Fibroblast of skin of abdomen (primary cell): Measurements from ENCODE around the gene PMEL.

Source experiments
- DNase-seq: peaks from one replicate; pipeline ENCODE4 v3.0.0-alpha.2; 2013

The PMEL gene

DNA sequence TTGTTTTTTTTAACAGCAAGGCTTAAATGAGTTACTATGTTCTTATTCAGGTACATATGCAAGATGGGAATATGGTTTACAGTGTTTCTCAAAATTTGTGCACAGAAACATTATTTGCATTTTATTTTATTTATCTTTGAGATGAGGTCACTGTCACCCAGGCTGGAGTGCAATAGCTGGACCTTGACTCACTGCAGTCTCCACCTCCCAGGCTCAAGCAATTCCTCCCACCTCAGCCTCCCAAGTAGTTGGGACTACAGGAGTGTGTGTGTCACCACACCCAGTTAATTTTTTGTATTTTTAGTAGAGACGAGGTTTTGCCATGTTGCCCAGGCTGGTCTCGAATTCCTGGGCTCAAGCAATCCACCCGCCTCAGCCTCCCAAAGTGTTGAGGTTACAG lies 46.8 kb downstream of the PMEL start:
- peak; percentile 28 for DNase-seq

DNA sequence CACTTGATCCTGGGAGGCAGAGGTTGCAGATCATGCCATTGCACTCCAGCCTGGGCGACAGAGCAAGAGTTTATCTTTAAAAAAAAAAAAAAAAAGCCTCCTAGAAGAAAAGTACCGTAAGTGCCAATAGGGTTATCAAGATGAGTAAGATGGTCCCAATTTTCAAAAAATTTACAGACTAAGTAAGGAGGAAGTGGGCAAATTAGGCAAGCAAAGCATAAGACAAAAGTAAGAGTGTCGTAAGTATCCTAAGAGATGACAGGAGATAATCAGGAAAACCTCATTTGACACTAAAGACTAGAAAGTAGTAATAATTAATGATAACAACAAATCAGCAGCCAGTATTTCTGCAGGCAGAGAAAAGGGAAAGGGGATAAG lies 50.4 kb downstream of the PMEL start:
- DNase-seq: no peak

DNA sequence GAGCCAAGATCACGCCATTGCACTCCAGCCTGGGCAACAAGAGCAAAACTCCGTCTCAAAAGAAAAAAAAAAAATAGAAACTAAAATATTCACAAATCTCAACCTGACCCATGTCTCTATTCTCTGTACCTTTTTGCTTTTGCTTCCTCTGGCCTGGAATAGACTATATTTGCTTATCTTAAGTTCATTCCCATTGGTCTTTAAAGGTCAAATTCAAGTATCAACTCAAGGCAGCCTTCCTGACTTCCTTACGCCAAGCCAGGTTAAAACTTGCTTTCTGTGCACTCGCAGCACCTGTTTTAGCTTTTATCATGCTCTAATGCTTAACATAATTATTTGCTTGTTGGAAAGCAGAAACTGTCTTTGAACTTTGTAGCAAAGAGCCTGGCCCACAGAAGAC lies 52.9 kb downstream of the PMEL start:
- DNase-seq: no peak

DNA sequence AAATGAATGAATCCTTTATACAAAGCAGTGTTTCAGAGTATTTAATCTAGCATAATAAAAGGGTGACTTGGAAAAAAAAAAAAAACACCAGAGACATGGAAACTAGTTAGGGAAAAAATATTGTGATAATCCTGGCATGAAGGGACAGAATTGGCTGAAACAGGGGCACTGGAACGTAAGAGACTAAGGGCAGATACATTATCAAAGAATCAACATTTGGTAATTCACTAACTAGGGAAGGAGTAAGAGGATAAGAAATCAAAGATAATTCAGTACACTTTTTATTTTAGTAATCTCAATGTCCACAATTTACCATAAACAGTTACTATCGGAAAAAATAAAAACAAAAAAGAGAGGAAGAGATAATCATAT lies 56.3 kb downstream of the PMEL start:
- DNase-seq: no peak

DNA sequence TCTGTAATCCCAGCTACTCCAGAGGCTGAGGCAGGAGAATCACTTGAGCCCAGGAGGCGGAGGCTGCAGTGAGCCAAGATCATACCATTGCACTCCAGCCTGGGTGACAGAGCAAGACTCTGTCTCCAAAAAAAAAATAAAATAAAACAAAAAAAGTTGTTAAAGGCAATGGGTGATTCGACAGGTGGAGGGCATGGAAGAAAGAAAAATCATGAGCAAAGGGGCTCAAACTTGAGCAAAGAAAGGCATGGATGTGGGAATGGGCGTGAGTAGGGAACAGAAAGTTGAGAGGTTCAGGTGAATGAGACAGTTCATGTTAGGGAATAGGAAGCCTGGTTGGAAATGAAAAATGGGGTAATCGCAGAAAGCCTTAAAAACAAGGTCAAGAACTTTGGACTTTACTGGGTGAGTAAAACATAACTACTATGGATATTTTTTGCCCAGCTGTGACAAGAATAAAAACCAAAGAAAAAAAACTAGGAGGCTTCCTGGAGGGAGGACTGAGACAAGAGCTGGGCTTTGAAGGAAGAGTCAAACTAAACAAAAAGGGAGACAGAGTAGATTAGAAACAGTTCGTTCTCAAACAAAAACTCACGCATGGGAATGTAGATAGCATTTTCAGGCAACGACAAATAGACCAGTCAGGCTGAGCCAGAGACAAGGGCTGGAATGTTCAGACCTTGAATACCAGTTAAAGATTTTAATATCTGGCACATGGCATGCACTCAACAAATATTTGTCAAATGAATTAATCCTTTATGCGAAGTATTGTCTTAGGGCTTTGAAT lies 56.9 kb downstream of the PMEL start:
- DNase-seq: peak; percentile 20

DNA sequence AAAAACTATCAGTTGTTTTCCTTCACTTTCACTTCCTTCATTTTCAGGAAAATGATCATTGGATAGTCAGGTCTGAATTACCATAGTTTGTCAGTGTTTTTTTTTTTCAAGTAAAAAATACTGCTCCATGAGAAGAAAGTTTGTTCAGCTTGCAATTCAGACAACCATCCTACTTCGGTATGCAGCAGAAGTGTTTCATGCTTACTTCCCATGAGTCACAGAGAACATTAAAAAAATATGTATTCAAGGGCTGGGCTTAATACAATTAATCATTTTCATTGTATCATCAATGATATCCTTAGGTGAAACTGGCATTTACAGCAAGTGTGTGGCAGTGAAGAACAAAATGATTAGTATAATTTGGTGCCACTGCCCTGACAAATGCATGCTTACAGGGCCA lies 59.8 kb downstream of the PMEL start:
- DNase-seq: peak; percentile 50
